ENCODE results near the gene ZNF438.

DNA sequence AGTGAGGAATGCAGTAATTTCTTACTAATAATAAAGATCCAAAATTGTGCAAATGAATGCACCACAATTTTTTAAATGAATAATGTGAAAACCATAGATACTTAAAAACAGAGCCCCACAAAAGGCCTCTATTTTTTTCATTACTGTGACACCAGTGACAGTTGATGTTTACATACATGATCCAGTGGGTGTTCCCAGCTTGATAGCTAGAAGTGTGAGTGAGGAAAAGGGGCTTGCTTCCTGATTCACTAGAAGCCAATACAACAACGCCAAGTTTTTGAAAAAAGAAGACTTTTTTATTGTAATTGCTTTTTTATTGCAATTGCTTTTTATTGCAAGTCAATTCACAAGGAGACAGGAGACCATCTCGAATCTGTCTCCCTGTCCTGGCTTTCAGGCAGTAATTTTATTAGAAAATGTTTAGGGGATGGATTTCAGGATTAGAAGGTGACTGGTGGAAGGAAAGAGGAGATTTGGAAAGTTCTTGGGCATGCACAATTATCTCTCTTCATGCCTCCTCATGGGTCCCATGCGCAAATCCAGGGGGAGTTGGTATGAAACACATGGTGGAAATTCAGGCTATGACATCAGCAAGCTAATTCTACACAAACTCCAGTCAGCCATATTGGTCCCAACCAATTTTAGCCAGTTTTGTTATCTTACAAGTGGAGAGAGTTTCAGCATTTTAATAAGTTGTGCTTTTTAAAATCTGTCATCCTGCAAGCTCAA is 44.4 kb upstream of the ZNF438 start:
- TF ChIP-seq POLR2AphosphoS5 (IDR thresholded peaks at IDR 0.05), result no peak
- TF ChIP-seq CTCF (IDR thresholded peaks at IDR 0.05), result no peak
- TF ChIP-seq POLR2A (IDR thresholded peaks at IDR 0.05), result no peak

All from prostate gland (tissue), 2 donors.